IMR-90 (cell line): ENCODE results near the gene GRIK1. TPM values are rescaled to one million over a fixed set of nuclear protein-coding genes. Genes with fewer than 3 reads are reported as not detected.

Source experiments
- ATAC-seq: fragments of 200-7000 bp; cut with Tn5 transposase; 2 replicates; pipeline ENCODE4 v1.9.1; 2020; ENCODE audit warnings: low read depth, mild to moderate bottlenecking, moderate library complexity
- BruUV-seq: library from RNA; stranded (reverse); fragments of 400-500 nt; replicated peaks from 2 replicates; lab custom pipeline; 2021; lab: Mats Ljungman, UMichigan
- CTCF ChIA-PET: fragments of 300-600 bp; formaldehyde crosslinking; extraction: SDS; loops from one replicate; lab custom pipeline; 2021; ENCODE audit warnings: antibody characterized with exemption; lab: Yijun Ruan, JAX
- POLR2A ChIA-PET: fragments of 300-600 bp; sonication (Branson Sonifier 250); formaldehyde crosslinking; loops from one replicate; lab custom pipeline; 2022; ENCODE audit warnings: antibody characterized with exemption; ENCODE audit not compliant: unreplicated experiment; lab: Charles Lee
- DNase-seq: peaks from one replicate; pipeline ENCODE4 v3.0.0; 2013
- H2AFZ ChIP-seq: replicated peaks from 2 replicates; pipeline ENCODE3; 2013; ENCODE audit warnings: low read length, mild to moderate bottlenecking; ENCODE audit not compliant: poor library complexity
- H2AK5ac ChIP-seq: 2 replicates; pipeline ENCODE4 v1.6.1; 2013; ENCODE audit warnings: low read depth, low read length, inconsistent platforms
- H2AK9ac ChIP-seq: replicated peaks from 2 replicates; pipeline ENCODE3; 2013; ENCODE audit warnings: mild to moderate bottlenecking, low read depth, low read length, moderate library complexity; ENCODE audit not compliant: poor library complexity
- H2BK120ac ChIP-seq: 2 replicates; pipeline ENCODE4 v1.6.1; 2013; ENCODE audit warnings: low read depth, low read length, inconsistent platforms
- H2BK15ac ChIP-seq: 3 replicates; pipeline ENCODE4 v1.6.1; 2013; ENCODE audit warnings: low read depth, low read length, inconsistent platforms
- H2BK20ac ChIP-seq: 2 replicates; pipeline ENCODE4 v1.6.1; 2013; ENCODE audit warnings: low read depth, mild to moderate bottlenecking, inconsistent platforms, low read length, moderate library complexity
- H2BK5ac ChIP-seq: 2 replicates; pipeline ENCODE4 v1.6.1; 2013; ENCODE audit warnings: mild to moderate bottlenecking, low read depth, low read length, inconsistent platforms; ENCODE audit not compliant: poor library complexity, severe bottlenecking
- H3K14ac ChIP-seq: replicated peaks from 2 replicates; pipeline ENCODE4 v1.6.1; 2013; ENCODE audit warnings: low read depth, low read length, inconsistent platforms
- H3K18ac ChIP-seq: 2 replicates; pipeline ENCODE4 v1.6.1; 2013; ENCODE audit warnings: low read depth, low read length, control low read depth
- H3K23ac ChIP-seq: 2 replicates; pipeline ENCODE4 v1.6.1; 2013; ENCODE audit warnings: low read depth, low read length, inconsistent platforms
- H3K27ac ChIP-seq: 2 replicates; pipeline ENCODE4 v1.5.1; 2013; ENCODE audit warnings: mild to moderate bottlenecking, control low read depth, low read length; ENCODE audit not compliant: insufficient read depth
- H3K27me3 ChIP-seq: 2 replicates; pipeline ENCODE4 v1.6.1; 2013; ENCODE audit warnings: low read length; ENCODE audit not compliant: control insufficient read depth, insufficient read depth
- H3K36me3 ChIP-seq: 2 replicates; pipeline ENCODE4 v1.6.1; 2013; ENCODE audit warnings: low read length, mixed read lengths; ENCODE audit not compliant: control insufficient read depth, insufficient read depth
- H3K4ac ChIP-seq: 2 replicates; pipeline ENCODE4 v1.6.1; 2013; ENCODE audit warnings: low read depth, low read length, inconsistent platforms
- H3K4me1 ChIP-seq: 2 replicates; pipeline ENCODE4 v1.6.1; 2013; ENCODE audit warnings: low read length, mixed read lengths; ENCODE audit not compliant: control insufficient read depth, insufficient read depth
- H3K4me2 ChIP-seq: 2 replicates; pipeline ENCODE4 v1.6.1; 2013; ENCODE audit warnings: low read depth, mild to moderate bottlenecking, control low read depth, low read length, moderate library complexity
- H3K4me3 ChIP-seq: 2 replicates; pipeline ENCODE4 v1.5.1; 2013; ENCODE audit warnings: low read depth, mild to moderate bottlenecking, control low read depth, low read length, moderate library complexity; ENCODE audit not compliant: insufficient read depth
- H3K56ac ChIP-seq: 2 replicates; pipeline ENCODE4 v1.6.1; 2013; ENCODE audit warnings: low read length, inconsistent platforms; ENCODE audit not compliant: insufficient read depth; ENCODE audit errors: extremely low read depth
- H3K79me1 ChIP-seq, 2 experiments: 2 replicates each; pipeline ENCODE4 v1.6.1; 2013; ENCODE audit warnings: low read length in 2 of 2, inconsistent platforms in 1 of 2, low read depth in 1 of 2
- H3K9ac ChIP-seq: 2 replicates; pipeline ENCODE4 v1.6.1; 2013; ENCODE audit warnings: low read depth, low read length, control low read depth
- H3K9me1 ChIP-seq: 2 replicates; pipeline ENCODE4 v1.6.1; 2013; ENCODE audit warnings: low read length, inconsistent platforms; ENCODE audit not compliant: insufficient read depth
- H3K9me3 ChIP-seq: 2 replicates; pipeline ENCODE4 v1.6.1; 2013; ENCODE audit warnings: low read length; ENCODE audit not compliant: control insufficient read depth, insufficient read depth
- H4K20me1 ChIP-seq: 2 replicates; pipeline ENCODE4 v1.6.1; 2013; ENCODE audit warnings: low read length, inconsistent platforms; ENCODE audit not compliant: insufficient read depth
- H4K5ac ChIP-seq: 2 replicates; pipeline ENCODE4 v1.6.1; 2013; ENCODE audit warnings: mild to moderate bottlenecking, low read depth, low read length, control low read depth
- H4K8ac ChIP-seq, 2 experiments: 2 replicates each; pipeline ENCODE4 v1.6.1; 2013; ENCODE audit warnings: low read depth in 2 of 2, low read length in 2 of 2, control low read depth in 1 of 2, inconsistent platforms in 1 of 2
- H4K91ac ChIP-seq: 2 replicates; pipeline ENCODE4 v1.6.1; 2013; ENCODE audit warnings: low read depth, low read length, inconsistent platforms; ENCODE audit not compliant: insufficient read depth
- BHLHE40 ChIP-seq: fragments of 150-350 bp; IDR thresholded peaks from 2 replicates; pipeline ENCODE4 v1.6.1; 2016; ENCODE audit warnings: mild to moderate bottlenecking, low read depth, low read length
- CEBPB ChIP-seq: IDR thresholded peaks from 2 replicates; pipeline ENCODE4 v1.6.1; 2012; ENCODE audit warnings: low read depth, low read length, improper control_type of control experiment
- CHD1 ChIP-seq: IDR thresholded peaks from 2 replicates; pipeline ENCODE4 v1.6.1; 2012; ENCODE audit warnings: low read depth, low read length, improper control_type of control experiment
- MAFK ChIP-seq: IDR thresholded peaks from 2 replicates; pipeline ENCODE4 v1.6.1; 2012; ENCODE audit warnings: low read depth, low read length, improper control_type of control experiment
- MAZ ChIP-seq: IDR thresholded peaks from 2 replicates; pipeline ENCODE4 v1.6.1; 2012; ENCODE audit warnings: low read depth, mild to moderate bottlenecking, low read length, improper control_type of control experiment, moderate library complexity, borderline replicate concordance
- MXI1 ChIP-seq: IDR thresholded peaks from 2 replicates; pipeline ENCODE4 v1.6.1; 2012; ENCODE audit warnings: low read depth, mild to moderate bottlenecking, low read length, moderate library complexity, borderline replicate concordance
- NFE2L2 ChIP-seq: fragments of 150-350 bp; IDR thresholded peaks from 2 replicates; pipeline ENCODE4 v1.6.1; 2016; ENCODE audit warnings: low read depth, mild to moderate bottlenecking, low read length
- POLR2A ChIP-seq: IDR thresholded peaks from 2 replicates; pipeline ENCODE4 v1.6.1; 2012; ENCODE audit warnings: mild to moderate bottlenecking, low read depth, low read length
- RAD21 ChIP-seq: IDR thresholded peaks from 2 replicates; pipeline ENCODE4 v1.6.1; 2012; ENCODE audit warnings: low read length, improper control_type of control experiment
- RCOR1 ChIP-seq: IDR thresholded peaks from 2 replicates; pipeline ENCODE4 v1.6.1; 2012; ENCODE audit warnings: mild to moderate bottlenecking, low read length, improper control_type of control experiment; ENCODE audit not compliant: insufficient replicate concordance
- RFX5 ChIP-seq: IDR thresholded peaks from 2 replicates; pipeline ENCODE4 v1.8.0; 2012; ENCODE audit warnings: low read depth, mild to moderate bottlenecking, low read length, moderate library complexity
- SMC3 ChIP-seq: fragments of 150-350 bp; IDR thresholded peaks from 2 replicates; pipeline ENCODE4 v1.6.1; 2016; ENCODE audit warnings: low read depth, mild to moderate bottlenecking, antibody characterized with exemption, low read length, moderate library complexity
- WGBS, 2 experiments: methylation state at CpG; one replicate each; pipeline versions ENCODE4 v1.1.5 to v1.1.7; 2013; ENCODE audit warnings: missing lambda C conversion rate in 2 of 2; ENCODE audit not compliant: insufficient read length in 1 of 2; ENCODE audit errors: extremely low coverage in 2 of 2; 5-methylcytosine and 5-hydroxymethylcytosine counted together
- dilution Hi-C: fragments of 300-500 bp; cut with HindIII; formaldehyde crosslinking; loops from one replicate; pipeline ENCODE4 v1.14.3; 2018; ENCODE audit warnings: low sequenced_read_pairs; ENCODE audit not compliant: unreplicated experiment
- in situ Hi-C: fragments of 300-500 bp; cut with MboI; formaldehyde crosslinking; loops from 3 replicates; pipeline ENCODE4 v1.14.3; 2019; ENCODE audit warnings: low sequenced_read_pairs, inconsistent platforms, mixed read lengths
- intact Hi-C: fragments of 100-400 bp; cut with micrococcal nuclease; formaldehyde crosslinking; loops from 2 replicates; pipeline ENCODE4 v1.10.0; 2022
- polyA plus RNA-seq, 3 experiments: library from polyadenylated mRNA; depleted of rRNA; stranded (reverse); fragments of >200 nt; gene quantifications; 2 replicates each; pipeline ENCODE4 v1.2.3, GENCODE V29; 2012; ENCODE audit warnings: low replicate concordance in 1 of 3
- total RNA-seq: library from RNA; depleted of rRNA; stranded (reverse); fragments of >200 nt; gene quantifications from 2 replicates; pipeline ENCODE4 v1.2.3, GENCODE V29; 2012
- TF ChIP-seq, protein P1 (sequence below): fragments of 150-350 bp; IDR thresholded peaks from 2 replicates; pipeline ENCODE4 v1.6.1; 2017; ENCODE audit warnings: mild to moderate bottlenecking, antibody characterized with exemption, low read length, low read depth
- TF ChIP-seq, protein P2 (sequence below): conservative IDR thresholded peaks from 2 replicates; pipeline ENCODE4 v1.5.1; 2012; ENCODE audit warnings: mild to moderate bottlenecking, low read depth, low read length, improper control_type of control experiment

GRIK1 gene
- total and polyA plus RNA-seq, 2 of the 4 experiments (the other 2 are of a cell fraction): not detected

DNA sequence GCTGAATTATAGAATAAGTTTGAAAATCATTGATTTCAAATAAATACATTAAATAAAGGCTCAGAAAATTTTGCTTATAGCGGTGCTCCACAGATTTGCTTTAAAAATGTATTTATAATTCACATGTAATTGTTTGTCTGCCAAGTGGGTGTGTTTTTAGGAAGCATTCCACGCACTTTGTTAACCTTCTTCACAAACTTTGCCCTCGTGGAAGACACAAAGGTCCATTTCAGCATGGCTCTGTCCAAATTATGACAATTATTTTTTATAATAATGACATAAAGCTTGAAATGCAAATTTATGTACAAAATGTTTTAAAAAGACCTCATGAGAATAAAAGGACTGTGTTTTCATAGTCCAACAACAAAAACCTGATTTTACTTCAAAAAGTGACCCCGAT is 146.1 kb downstream of the GRIK1 start:
- H3K56ac ChIP-seq: no peak overlapping the region
- in situ Hi-C loops: no loop called here
- no peak overlapping the region for H3K9ac ChIP-seq
- H3K23ac ChIP-seq: no peak overlapping the region
- no peaks in the 10 kb centered on the region for H3K9me3 ChIP-seq
- intact Hi-C loops: no loop called here
- H4K8ac ChIP-seq: no peak overlapping the region
- no peak overlapping the region for H3K27ac ChIP-seq
- POLR2A ChIA-PET: no interaction called here
- no TSS peak for BruUV-seq
- no peak overlapping the region for H4K91ac ChIP-seq
- no peak overlapping the region for H3K18ac ChIP-seq
- H3K4ac ChIP-seq: no peak overlapping the region
- H3K27me3 ChIP-seq: no peaks in the 10 kb centered on the region
- WGBS, 2 experiments: no CpG with 5 or more reads among the region's 4 CpGs
- H4K20me1 ChIP-seq: no peaks in the 10 kb centered on the region
- no peak overlapping the region for H2AK5ac ChIP-seq
- H3K9me1 ChIP-seq: no peaks in the 10 kb centered on the region
- no peak overlapping the region for H2BK15ac ChIP-seq
- dilution Hi-C loops: no loop called here
- H3K4me1 ChIP-seq: no peaks in the 10 kb centered on the region
- DNase-seq (no peak), ATAC-seq (no peak)
- H2BK120ac ChIP-seq: no peak overlapping the region
- H3K4me3 ChIP-seq: no peak overlapping the region
- H2AK9ac ChIP-seq: no peak overlapping the region
- no peak overlapping the region for H2BK20ac ChIP-seq
- H2AFZ ChIP-seq: no peak overlapping the region
- no peak overlapping the region for H4K5ac ChIP-seq
- TF ChIP-seq MXI1 (no peak), MAZ (no peak), BHLHE40 (no peak), NFE2L2 (no peak), POLR2A (no peak), RCOR1 (no peak), SMC3 (no peak), CHD1 (no peak), RAD21 (no peak), RFX5 (no peak), MAFK (no peak), CEBPB (no peak)
- TF ChIP-seq, protein P1, sequence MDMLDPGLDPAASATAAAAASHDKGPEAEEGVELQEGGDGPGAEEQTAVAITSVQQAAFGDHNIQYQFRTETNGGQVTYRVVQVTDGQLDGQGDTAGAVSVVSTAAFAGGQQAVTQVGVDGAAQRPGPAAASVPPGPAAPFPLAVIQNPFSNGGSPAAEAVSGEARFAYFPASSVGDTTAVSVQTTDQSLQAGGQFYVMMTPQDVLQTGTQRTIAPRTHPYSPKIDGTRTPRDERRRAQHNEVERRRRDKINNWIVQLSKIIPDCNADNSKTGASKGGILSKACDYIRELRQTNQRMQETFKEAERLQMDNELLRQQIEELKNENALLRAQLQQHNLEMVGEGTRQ: no peak
- TF ChIP-seq, protein P2, sequence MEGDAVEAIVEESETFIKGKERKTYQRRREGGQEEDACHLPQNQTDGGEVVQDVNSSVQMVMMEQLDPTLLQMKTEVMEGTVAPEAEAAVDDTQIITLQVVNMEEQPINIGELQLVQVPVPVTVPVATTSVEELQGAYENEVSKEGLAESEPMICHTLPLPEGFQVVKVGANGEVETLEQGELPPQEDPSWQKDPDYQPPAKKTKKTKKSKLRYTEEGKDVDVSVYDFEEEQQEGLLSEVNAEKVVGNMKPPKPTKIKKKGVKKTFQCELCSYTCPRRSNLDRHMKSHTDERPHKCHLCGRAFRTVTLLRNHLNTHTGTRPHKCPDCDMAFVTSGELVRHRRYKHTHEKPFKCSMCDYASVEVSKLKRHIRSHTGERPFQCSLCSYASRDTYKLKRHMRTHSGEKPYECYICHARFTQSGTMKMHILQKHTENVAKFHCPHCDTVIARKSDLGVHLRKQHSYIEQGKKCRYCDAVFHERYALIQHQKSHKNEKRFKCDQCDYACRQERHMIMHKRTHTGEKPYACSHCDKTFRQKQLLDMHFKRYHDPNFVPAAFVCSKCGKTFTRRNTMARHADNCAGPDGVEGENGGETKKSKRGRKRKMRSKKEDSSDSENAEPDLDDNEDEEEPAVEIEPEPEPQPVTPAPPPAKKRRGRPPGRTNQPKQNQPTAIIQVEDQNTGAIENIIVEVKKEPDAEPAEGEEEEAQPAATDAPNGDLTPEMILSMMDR: no peak
- no peak overlapping the region for H2BK5ac ChIP-seq
- no peaks in the 10 kb centered on the region for H3K36me3 ChIP-seq
- H3K79me1 ChIP-seq: no peaks in the 10 kb centered on the region
- H3K4me2 ChIP-seq: no peak overlapping the region
- CTCF ChIA-PET: no interaction called here
- H3K14ac ChIP-seq: no peak overlapping the region
